ENCODE data around the gene KLHL6.

DNA sequence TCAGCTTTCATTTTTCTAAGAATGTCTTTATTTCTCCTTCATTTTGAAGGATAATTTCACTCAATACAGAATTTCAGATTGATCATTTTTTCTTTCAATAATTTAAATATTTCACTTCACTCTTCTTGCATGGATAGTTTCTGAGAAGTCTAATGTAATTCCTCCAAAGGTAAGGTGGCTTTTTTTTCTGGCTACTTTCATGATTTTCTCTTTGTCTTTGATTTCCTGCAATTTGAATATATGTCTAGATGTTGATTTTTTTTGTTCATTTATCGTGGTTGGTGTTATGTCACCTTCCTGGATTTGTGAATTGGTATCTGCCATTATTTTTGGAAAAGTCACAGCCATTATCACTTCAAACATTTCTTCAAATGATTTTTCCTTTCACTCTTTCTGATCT is 112.5 kb downstream of the KLHL6 start:
- TF ChIP-seq, protein P1, sequence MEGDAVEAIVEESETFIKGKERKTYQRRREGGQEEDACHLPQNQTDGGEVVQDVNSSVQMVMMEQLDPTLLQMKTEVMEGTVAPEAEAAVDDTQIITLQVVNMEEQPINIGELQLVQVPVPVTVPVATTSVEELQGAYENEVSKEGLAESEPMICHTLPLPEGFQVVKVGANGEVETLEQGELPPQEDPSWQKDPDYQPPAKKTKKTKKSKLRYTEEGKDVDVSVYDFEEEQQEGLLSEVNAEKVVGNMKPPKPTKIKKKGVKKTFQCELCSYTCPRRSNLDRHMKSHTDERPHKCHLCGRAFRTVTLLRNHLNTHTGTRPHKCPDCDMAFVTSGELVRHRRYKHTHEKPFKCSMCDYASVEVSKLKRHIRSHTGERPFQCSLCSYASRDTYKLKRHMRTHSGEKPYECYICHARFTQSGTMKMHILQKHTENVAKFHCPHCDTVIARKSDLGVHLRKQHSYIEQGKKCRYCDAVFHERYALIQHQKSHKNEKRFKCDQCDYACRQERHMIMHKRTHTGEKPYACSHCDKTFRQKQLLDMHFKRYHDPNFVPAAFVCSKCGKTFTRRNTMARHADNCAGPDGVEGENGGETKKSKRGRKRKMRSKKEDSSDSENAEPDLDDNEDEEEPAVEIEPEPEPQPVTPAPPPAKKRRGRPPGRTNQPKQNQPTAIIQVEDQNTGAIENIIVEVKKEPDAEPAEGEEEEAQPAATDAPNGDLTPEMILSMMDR (conservative IDR thresholded peaks at IDR 0.05; ENCODE audit: low read depth, low read length): no peak
- no peak for TF ChIP-seq EZH2 (IDR thresholded peaks at IDR 0.05; ENCODE audit: borderline replicate concordance, low read depth, low read length, poor library complexity, severe bottlenecking)

Data from A673 (cell line).